RPMI8226 (cell line): ENCODE measurements around the gene ZNF26.
"Not testable (repeated sequence)": the region's sequence is repeated elsewhere in the genome, so short reads cannot be mapped to it uniquely, and the experiment has no call there.

Experiments used
- DNase-seq: peaks from one replicate; pipeline ENCODE4 v3.0.0-alpha.2; 2015

ZNF26 gene

DNA sequence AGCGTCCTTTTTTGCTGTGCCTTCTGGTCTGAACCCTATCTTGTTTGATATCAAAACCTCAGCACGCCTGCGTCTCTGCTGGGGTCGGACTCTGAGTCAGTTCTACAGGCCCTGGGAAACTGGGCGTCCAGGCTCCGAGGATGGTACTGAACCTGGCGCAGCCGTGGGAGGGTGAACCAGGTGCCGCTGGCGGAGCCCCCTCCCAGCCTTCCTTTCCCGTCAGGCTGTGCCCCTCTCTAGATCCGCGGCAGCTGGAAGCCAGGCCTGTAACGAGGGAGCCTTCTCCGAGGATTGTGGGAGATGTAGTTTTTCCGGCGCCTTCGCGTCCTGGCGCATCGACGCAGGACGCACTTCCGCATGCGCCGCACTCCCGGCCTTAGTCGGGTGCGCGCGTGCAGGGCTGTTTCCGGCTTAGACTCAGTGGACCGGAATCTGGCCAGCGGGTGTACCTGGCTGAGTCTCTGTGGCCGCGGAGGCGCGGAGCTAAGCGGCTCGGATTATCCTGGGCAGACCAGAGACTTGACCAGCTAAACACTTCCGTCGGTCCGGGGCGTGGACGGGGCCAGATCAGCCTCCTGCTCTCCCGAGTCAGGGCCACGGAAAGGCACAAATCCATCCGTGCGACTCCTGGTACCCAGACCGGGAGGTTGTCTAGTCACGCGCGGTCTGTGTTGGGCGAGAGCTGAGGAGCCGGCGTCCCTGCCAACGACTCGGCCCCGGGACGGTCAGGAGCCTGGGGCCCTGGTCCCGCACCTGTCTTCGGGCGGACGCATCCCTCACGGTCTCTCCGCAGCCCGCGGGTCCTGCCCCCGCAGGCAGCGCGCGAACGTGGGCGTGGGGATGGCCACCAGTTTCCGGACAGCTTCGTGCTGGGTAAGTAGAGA lies at the start of gene ZNF26:
TSS of gene ZNF26 (plus strand) at position 367 of the 884 bp plus-strand sequence. CDS start at position 841, 474 bp downstream.
- peak; percentile 91 for DNase-seq

DNA sequence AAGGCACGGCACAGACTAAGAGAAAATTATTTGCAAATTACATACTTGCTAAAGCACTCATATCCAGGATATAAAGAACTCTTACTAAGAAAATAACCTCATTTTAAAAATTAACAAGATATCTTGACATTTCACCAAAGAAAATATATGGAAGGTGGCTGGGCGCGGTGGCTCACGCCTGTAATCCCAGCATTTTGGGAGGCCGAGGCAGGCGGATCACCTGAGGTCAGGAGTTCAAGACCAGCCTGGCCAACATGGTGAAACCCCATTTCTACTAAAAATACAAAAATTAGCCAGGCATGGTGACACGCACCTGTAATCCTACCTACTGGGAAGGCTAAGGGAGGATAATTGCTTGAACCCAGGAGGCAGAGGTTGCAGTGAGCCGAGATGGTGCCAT lies 49.2 kb upstream of the ZNF26 start:
- not testable (repeated sequence) for DNase-seq

DNA sequence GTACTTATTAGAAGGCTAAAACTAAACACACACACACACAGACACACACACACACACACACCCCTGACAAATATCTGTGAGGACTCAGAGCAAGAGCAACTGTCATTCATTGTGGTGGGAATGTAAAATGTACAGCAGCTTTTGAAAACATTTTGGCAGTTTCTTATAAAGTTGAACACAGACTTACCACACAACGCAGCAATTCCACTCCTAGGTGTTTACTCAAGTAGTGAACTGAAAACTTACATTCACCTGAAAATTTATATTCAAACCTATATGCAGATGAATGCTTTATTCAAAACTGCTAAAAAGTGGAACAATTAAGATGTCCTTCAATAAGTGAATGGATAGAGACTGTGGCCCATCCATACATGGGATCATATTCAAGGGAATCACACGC lies 48.7 kb upstream of the ZNF26 start:
- DNase-seq: no peak

DNA sequence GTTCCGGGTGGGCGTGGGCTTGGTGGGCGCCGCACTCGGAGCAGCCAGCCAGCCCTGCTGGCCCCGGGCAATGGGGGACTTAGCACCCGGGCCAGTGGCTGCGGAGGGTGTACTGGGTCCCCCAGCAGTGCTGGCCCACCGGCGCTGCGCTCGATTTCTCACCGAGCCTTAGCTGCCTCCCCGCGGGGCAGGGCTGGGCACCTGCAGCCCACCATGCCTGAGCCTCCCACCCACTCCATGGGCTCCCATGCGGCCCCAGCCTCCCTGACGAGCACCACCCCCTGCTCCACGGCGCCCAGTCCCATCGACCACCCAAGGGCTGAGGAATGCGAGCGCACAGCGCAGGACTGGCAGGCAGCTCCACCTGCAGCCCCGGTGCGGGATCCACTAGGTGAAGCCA lies 47.4 kb upstream of the ZNF26 start:
- DNase-seq: not testable (repeated sequence)

DNA sequence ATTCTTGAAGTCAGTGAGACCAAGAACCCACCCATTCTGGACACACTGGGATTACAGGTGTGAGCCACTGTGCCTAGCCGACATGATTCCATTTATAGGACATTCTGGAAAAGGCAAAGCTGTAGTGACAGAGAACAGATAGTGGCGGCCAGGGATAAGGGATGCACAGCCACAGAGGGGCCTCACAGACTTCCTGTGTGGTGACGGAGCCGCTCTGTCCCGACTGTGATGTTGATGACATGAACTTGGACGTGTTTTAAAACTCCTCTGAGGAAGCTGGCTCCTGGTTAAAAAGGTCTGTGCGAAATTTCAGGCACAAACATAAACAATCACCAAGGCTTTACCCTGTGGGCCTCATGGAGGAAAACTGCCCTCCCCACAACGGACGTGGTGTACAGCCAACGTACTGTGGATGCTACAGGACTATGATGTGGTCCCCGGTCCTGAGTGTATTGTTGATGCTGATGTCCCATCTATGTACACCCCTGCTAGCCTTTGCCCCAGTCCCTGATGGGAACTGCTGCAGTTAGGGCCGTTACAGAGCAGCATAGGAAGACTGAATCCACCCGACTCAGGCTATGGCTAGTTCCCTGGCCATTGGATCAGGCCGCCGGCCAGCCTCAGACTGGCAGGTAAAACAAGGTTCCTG lies 46.0 kb upstream of the ZNF26 start:
- no peak for DNase-seq

DNA sequence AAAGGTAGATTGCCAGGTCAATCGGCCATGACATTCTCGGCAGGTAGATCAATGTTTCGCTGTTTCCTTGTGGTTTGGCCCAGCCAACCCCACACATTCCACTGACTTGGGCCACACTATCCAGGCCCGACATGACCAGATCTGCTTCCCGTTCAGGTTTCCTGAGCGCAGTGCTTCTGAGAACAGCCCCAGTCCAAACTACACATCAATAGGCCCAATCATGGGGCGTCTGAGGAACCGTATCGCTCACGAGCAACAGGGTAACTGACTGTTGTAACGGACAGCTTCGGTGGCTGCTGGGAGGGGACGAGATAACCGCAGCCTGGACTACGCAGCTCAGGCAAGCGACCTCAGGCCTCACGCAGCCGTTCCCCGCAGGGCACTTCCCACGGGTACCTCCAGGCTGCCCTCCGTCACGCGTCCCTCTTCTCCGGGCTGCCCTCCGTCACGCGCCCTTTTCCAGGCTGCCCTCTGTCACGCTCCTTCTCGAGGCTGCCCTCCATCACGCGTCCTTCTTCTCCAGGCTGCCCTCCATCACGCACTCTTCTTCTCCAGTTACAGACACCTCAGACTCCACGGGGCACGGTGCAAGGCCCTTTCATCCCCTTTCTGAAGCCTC lies 44.7 kb upstream of the ZNF26 start:
- DNase-seq: no peak

DNA sequence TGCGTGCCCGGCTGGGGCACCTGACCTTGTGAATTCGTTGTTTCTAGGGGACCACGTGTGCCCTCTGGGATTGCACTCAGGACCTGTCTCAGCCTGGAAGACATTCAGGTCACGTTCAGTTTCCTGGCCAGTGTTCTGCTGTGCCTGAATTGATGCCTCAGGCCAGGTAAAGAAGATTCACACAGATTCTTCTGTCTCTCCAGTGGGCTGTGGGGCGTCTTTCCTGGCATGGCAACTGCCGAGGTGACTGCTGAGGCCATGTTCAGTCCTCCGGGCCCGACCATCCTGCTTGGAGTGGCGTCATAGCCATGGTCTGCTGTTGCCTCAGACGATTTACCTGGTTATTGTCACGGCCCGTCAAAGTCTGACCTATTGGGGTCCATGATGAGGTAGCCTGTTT lies 43.6 kb upstream of the ZNF26 start:
- DNase-seq: no peak

DNA sequence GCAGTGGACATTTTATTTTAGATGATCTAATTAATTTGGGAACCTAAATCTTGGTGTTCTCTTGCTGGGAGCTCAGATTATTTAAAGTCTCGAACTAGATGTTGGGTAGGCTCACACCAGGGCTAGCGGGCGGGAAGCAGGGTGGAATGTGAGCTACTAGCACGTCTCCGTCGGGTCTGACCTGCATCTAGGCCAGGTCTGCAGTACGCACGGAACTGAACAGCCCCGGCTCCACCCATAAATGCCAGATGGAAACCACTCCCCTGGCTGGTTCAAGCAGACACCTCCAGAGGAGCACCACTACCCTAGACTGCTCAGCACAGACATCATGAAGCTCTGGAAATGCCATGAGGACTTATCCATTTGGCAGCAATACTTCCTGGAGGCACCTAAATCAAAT lies 40.4 kb upstream of the ZNF26 start:
- no peak for DNase-seq

GRCh38 chr12:132946246-132946820 lies 39.8 kb upstream of the ZNF26 start:
- DNase-seq: no peak

DNA sequence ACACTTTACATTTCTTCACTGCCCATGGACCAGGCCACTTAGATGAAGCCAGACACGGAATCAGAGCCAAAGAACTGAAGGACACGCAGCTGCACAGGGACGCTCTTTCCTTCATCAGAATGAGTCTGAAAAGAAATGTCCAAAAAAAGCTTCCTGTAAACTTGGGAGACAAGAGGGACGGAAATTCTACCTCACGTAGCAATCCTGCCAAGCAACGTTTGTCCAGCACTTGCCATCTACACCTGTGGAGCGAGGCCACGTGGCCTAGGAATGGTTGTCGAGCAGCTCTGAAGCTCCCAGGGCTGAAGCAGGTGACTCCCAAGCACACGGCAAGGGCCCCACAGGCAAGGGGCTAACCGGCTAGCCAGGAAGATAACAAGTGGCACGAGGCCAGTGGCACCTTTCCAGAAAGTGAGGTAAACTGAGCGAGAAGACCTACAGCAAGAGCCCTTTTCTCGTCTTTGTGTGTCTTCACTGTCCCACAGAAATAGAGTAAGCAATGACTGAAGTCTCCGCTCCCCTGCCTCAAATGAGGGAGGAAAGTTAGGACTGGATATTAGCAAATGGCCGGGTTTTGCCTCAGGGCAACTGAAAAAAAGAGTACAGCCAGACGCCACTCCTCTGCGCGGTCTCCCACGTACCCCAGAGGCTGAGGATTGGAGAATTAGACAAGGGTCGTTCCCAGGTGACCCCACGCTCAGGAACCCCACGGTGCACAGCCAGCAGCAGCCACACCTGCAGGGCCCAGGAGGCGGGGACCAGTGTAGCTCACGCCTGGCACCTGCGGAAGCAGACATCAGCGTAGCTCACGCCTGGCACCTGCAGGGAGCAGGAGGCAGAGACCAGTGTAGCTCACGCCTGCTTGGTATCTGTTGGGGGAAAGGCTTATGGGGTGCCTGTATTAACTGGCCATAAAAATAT lies 37.8 kb upstream of the ZNF26 start:
- DNase-seq: no peak

GRCh38 chr12:132949936-132950837 lies 36.0 kb upstream of the ZNF26 start:
- no peak for DNase-seq

DNA sequence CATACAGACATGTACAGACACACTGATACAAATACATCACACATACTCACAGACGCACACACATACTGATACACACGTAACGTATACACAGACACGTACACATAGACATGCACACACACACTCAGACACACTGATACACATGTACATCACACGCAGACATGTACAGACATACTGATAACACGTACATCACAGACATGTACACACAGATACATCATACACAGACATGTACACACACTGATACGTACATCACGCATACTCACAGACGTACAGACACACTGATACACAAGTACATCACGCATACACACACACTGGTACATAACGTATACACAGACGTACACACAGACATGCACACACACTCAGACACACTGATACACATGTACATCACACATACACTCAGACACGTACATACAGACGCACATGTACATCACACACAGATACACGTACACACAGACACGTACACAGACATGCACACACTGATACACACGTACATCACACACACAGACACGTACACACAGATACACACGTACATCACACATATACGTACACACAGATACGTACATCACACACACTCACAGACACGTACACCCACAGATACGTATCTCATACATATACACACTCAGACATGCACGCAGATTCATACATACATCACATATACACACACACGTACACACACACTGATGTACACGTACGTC lies 35.2 kb upstream of the ZNF26 start:
- DNase-seq: no peak

DNA sequence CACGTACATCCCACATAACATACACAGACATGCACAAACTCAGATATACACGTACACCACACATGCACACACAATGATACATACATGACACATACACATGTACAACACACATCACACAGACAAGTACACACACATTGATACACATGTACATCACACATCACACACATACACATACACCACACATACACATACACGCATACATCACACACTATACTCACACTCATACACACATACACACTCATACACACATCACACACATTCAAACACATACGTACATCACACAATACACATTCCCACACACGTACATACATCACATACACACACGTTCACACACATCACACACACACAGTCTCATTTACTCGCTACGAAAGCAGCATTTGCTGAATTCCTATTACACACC lies 34.5 kb upstream of the ZNF26 start:
- DNase-seq: no peak

GRCh38 chr12:132952371-132953162 lies 33.6 kb upstream of the ZNF26 start:
- DNase-seq: no peak

DNA sequence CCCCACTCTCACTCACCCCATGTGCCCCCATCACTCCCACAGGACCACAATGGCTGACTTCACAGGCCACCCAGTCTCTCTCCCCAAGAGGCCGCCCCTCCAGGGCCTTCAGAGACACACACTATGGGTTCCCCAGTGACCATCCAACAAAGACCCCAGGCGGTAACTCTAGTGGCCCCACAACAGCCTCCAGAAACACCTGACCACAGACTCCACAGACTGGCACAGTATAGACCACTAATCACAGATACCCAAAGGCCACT lies 33.1 kb upstream of the ZNF26 start:
- no peak for DNase-seq

GRCh38 chr12:132953771-132954170 lies 32.4 kb upstream of the ZNF26 start:
- DNase-seq: no peak

GRCh38 chr12:132954471-132955048 lies 31.6 kb upstream of the ZNF26 start:
- peak; percentile 4 for DNase-seq

- DNase-seq: peak; percentile 11
These were observed 30.8 kb upstream of the ZNF26 start for GRCh38 chr12:132955094-132956010.
